Panc1 (cell line): Measurements from ENCODE around the gene PRKAG2.

Source experiments
- POLR2AphosphoS5 ChIP-seq: IDR thresholded peaks from 2 replicates; pipeline ENCODE4 v1.6.1; 2012; ENCODE audit warnings: mild to moderate bottlenecking, low read depth, low read length, moderate library complexity
- SIN3A ChIP-seq: IDR thresholded peaks from 2 replicates; pipeline ENCODE4 v1.6.1; 2012; ENCODE audit warnings: low read depth, mild to moderate bottlenecking, low read length, moderate library complexity, borderline replicate concordance; ENCODE audit not compliant: insufficient read depth
- TCF7L2 ChIP-seq: IDR thresholded peaks from 2 replicates; pipeline ENCODE4 v1.6.1; 2011; ENCODE audit warnings: mild to moderate bottlenecking, low read depth, low read length, inconsistent platforms
- TF ChIP-seq, protein P1 (sequence below): fragments of 450-650 bp; IDR thresholded peaks from 2 replicates; pipeline ENCODE4 v1.5.1; 2017; ENCODE audit warnings: mild to moderate bottlenecking
- TF ChIP-seq, protein P2 (sequence below), 2 experiments: IDR thresholded peaks; 2 replicates each; pipeline ENCODE4 v1.6.1; 2011 to 2012; ENCODE audit warnings: low read depth in 2 of 2, control low read depth in 1 of 2, low read length in 1 of 2, mild to moderate bottlenecking in 1 of 2, moderate library complexity in 1 of 2; ENCODE audit not compliant: insufficient read depth in 1 of 2

DNA sequence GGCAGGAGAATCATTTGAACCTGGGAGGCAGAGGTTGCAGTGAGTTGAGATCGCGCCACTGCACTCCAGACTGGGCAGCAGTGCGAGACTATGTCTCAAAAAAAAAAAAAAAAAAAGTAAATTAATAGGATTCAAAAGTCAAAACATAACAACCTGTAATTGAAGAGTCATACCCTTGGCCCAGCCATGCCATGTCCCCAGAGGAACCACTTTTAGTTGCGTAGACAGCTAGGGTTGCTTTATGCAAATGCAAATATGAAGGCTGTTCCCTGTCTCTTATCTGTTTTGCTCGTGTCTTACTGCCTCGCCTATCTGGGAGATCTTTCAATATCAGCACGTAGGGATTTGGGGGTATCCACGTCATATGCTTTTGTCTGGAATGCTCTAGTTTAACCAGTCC, 73.1 kb downstream of the PRKAG2 start:
- TF ChIP-seq, protein P1, sequence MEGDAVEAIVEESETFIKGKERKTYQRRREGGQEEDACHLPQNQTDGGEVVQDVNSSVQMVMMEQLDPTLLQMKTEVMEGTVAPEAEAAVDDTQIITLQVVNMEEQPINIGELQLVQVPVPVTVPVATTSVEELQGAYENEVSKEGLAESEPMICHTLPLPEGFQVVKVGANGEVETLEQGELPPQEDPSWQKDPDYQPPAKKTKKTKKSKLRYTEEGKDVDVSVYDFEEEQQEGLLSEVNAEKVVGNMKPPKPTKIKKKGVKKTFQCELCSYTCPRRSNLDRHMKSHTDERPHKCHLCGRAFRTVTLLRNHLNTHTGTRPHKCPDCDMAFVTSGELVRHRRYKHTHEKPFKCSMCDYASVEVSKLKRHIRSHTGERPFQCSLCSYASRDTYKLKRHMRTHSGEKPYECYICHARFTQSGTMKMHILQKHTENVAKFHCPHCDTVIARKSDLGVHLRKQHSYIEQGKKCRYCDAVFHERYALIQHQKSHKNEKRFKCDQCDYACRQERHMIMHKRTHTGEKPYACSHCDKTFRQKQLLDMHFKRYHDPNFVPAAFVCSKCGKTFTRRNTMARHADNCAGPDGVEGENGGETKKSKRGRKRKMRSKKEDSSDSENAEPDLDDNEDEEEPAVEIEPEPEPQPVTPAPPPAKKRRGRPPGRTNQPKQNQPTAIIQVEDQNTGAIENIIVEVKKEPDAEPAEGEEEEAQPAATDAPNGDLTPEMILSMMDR = no peak
- TF ChIP-seq TCF7L2 (no peak), SIN3A (no peak), POLR2AphosphoS5 (no peak)
- TF ChIP-seq, protein P2, sequence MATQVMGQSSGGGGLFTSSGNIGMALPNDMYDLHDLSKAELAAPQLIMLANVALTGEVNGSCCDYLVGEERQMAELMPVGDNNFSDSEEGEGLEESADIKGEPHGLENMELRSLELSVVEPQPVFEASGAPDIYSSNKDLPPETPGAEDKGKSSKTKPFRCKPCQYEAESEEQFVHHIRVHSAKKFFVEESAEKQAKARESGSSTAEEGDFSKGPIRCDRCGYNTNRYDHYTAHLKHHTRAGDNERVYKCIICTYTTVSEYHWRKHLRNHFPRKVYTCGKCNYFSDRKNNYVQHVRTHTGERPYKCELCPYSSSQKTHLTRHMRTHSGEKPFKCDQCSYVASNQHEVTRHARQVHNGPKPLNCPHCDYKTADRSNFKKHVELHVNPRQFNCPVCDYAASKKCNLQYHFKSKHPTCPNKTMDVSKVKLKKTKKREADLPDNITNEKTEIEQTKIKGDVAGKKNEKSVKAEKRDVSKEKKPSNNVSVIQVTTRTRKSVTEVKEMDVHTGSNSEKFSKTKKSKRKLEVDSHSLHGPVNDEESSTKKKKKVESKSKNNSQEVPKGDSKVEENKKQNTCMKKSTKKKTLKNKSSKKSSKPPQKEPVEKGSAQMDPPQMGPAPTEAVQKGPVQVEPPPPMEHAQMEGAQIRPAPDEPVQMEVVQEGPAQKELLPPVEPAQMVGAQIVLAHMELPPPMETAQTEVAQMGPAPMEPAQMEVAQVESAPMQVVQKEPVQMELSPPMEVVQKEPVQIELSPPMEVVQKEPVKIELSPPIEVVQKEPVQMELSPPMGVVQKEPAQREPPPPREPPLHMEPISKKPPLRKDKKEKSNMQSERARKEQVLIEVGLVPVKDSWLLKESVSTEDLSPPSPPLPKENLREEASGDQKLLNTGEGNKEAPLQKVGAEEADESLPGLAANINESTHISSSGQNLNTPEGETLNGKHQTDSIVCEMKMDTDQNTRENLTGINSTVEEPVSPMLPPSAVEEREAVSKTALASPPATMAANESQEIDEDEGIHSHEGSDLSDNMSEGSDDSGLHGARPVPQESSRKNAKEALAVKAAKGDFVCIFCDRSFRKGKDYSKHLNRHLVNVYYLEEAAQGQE (IDR thresholded peaks at IDR 0.05; ENCODE audit: insufficient read depth in 1 of 2, low read depth in 2 of 2, low read length in 1 of 2) = no peak
